HG03354 (cell line): ENCODE measurements around the gene PLPP6.

Source experiments
- ATAC-seq: cut with Tn5 transposase; IDR thresholded peaks from one replicate; pipeline ENCODE4 v1.9.1; 2021; ENCODE audit warnings: mild to moderate bottlenecking; ENCODE audit not compliant: unreplicated experiment, poor library complexity, severe bottlenecking

PLPP6 gene

GRCh38 chr9:4661165-4661564 is 929 bp upstream of the PLPP6 start:
- no peak for ATAC-seq

GRCh38 chr9:4661611-4662010 is 483 bp upstream of the PLPP6 start:
- no peak for ATAC-seq

- no peak for ATAC-seq
Observed at GRCh38 chr9:4662989-4663792, 1.1 kb downstream of the PLPP6 start.

DNA sequence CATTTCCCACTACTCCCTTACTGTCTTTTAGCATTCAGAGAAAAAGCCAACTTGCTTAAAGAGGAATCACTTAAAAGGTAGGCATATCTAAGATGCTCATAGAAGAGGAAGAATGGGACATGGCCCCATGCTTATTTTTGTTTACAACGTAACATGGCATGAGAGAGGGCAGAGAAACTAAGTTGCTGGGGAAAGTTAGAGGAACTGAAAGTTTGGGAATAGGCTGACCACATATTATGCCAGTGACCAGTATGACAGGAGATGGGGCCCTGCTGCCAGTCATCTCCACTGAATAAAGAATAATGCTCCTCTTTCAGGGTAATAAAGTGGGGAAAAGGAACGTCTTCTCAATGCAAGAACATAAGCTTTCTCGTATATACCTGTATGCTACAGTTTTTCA is 1.9 kb downstream of the PLPP6 start:
- no peak for ATAC-seq

GRCh38 chr9:4665357-4665756 is 3.3 kb downstream of the PLPP6 start:
- ATAC-seq, result no peak

DNA sequence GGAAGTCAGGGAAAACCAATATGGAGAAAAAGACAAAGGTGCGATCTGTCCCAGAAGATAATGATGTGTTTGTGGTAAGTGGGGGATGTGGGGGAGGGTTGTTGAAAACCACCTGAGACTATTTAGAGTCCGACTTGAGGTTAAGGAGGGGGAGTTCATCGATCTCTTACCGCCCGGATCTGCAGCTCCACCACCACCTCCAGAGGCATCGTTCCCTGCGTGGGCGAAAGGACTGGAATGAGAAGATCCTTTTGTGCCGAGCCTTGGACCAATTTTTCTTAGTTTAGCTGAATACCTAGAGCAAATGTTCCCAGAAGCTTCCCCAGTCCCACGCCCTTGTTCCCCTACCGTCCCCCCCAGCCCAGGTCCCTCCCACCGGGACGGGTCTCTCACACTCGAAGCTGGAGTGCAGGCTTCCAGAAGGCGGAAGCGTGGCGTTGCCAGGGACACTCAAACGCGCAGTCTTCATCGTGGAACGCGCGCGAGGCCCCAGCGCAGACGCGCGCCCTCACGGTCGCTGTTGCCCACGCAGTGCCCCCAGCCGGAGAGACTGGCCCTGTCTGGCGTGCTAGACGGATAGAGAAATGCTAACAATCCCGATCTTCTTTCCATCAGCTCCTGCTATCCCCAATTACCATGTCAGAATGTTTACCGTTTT is 4.1 kb downstream of the PLPP6 start, which contains the start of gene SPATA6L:
Gene SPATA6L, minus strand, starts transcription at position 439 of the 658 bp plus-strand sequence. Its CDS starts 230 bp downstream, at position 209.
- ATAC-seq, result no peak

GRCh38 chr9:4667681-4668080 is 5.6 kb downstream of the PLPP6 start:
- no peak for ATAC-seq

GRCh38 chr9:4668604-4669003 is 6.5 kb downstream of the PLPP6 start:
- no peak for ATAC-seq

DNA sequence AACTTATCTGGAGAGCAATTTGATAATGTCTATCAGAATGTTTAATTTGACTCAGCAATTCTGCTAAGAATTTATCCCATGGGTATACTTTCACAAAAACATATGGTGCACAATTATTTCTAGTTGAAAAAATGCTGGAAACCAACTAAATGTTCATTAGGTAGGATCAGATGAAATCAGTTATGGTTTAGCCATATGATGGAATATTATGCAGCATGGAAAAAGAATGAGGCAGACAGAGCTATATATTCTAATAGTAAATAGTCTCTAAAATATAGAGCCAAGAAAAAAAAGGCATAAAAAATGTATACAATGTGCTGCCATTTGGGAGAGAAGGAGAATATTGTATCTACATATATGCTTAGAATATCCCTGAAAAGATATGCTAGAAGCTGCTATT is 7.8 kb downstream of the PLPP6 start:
- no peak for ATAC-seq

DNA sequence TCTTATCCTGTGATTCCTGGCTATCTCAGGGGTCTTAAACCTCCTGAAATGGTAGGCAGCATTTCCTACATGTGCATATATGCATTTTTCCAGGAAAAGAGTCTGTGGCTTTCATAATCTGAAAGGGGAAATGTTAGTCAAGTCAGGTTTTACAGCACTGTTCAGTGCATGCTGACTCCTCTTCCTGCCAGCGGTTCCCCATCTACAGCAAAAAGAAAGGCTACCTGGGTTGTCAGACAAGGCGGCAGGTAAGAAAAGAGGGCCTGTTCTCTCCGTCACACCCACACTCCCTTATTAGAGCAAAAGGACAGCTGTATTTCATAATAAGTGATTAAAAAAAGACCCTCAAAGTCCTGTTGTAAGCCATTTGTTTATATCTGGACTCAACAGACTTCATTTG is 8.5 kb downstream of the PLPP6 start:
- ATAC-seq, result no peak

DNA sequence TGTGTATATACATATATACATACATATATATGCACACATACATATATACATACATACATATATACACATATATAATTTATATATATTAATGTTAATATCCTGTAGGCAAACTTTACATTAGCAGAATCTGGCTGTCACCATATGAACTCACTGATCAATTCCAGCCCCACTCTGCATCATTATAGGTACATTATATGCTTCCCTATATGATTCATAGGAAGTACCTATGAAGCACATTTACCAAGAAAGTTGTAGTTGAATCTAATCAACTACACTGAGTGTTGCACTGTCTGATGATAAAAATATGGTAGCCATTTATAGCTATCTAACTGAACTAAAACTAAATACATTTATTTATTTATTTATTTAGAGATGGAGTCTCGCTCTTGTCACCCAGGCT is 9.6 kb downstream of the PLPP6 start:
- no peak for ATAC-seq

- ATAC-seq, result no peak
Observed at GRCh38 chr9:4674783-4675182, 12.7 kb downstream of the PLPP6 start.

GRCh38 chr9:4677392-4677791 is 15.3 kb downstream of the PLPP6 start:
- ATAC-seq, result no peak

DNA sequence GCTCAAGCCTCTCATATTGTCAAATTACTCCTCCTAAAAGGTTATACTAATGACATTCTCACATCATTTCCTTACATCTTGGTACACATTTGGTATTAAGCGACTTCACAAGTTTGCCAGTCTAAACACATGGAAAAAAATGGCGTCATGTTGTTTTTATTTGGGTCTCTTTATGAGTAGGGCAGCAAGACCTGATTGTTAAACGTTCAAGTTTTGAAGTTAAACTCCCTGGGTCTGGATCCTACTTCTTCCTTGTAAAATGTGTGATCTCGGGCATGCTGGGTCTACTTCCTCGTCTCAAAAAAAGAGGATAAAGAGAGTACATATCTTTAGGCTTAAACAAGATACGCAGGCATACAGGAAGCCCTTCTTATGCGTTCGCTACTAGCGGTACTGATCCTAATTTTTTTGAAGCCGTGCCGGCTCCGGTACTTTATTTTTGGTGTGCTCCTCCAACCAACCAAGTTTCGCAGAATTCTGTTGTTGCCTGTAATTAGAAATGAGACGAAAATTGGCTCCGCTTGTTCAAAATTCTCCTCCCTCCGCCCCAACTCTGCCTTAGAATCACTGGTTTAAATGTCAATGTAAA is 16.7 kb downstream of the PLPP6 start:
- ATAC-seq, result peak; percentile 19

GRCh38 chr9:4679268-4680172 is 17.4 kb downstream of the PLPP6 start, which contains the start of gene CDC37L1:
CDC37L1 (plus strand) TSS chr9:4679569; CDS start chr9:4679768, 199 bp downstream.
- ATAC-seq, result peak; percentile 95

GRCh38 chr9:4680173-4680525 is 18.1 kb downstream of the PLPP6 start:
- no peak for ATAC-seq

DNA sequence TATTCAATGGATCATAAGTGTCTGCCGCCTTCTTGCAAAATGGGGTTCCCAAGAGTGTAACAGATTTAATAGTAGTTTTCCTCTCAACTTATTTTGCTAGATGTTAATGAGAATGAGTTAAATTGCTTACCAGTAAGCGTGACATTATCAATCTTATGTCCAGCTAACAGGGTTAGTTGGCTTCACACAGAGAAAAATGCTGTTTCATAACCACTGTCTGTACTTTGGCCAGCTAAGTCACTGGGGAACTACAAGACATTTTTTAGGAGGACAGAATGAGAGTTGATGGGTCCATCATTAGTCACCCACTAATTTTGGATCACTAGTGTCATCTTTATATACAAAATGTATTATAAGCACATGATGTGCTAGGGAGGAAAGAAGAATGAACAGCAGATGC is 18.7 kb downstream of the PLPP6 start:
- no peak for ATAC-seq

- ATAC-seq, result no peak
Observed at GRCh38 chr9:4684820-4685219, 22.7 kb downstream of the PLPP6 start.

GRCh38 chr9:4686112-4686511 is 24.0 kb downstream of the PLPP6 start:
- ATAC-seq, result no peak

DNA sequence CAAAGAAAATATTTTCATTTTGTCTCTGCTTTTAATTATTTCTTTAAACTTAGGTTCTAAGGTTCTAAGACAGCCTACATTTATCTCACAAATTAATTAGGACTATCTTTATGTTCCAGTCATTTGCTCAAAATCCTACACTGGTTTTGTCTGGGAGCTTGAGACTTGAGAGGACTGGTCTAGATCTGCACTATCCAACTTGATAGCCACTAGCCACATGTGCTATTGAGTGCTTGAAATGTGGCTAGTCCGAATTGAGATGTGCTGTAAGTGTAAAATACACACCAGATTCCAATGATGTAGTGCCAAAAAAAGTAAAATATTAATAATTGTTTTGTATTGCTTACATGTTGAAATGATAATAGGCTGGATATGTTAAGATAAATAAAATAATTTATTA is 24.5 kb downstream of the PLPP6 start:
- no peak for ATAC-seq
